Neural crest cell (in vitro differentiated cells): Measurements from ENCODE around the gene TFCP2. TPM values are rescaled to one million over a fixed set of nuclear protein-coding genes. Genes with fewer than 3 reads are reported as not detected.
A peak's percentile ranks its signal among the peaks of the same experiment; 100 is the strongest.

ENCODE experiments used
- DNase-seq: peaks from one replicate; pipeline ENCODE4 v3.0.0; 2021; ENCODE audit warnings: low read depth, mixed read lengths, low spot score
- H3K27ac Mint-ChIP-seq: one replicate; pipeline ENCODE4 v1.8.0; 2021; ENCODE audit warnings: mild to moderate bottlenecking, mixed read lengths; ENCODE audit not compliant: unreplicated experiment
- H3K27me3 Mint-ChIP-seq: 2 replicates; pipeline ENCODE4 v1.8.0; 2021; ENCODE audit warnings: low read depth, mild to moderate bottlenecking, mixed read lengths
- H3K36me3 Mint-ChIP-seq: 2 replicates; pipeline ENCODE4 v1.8.0; 2021; ENCODE audit warnings: low read depth, mild to moderate bottlenecking, mixed read lengths
- H3K4me1 Mint-ChIP-seq: 2 replicates; pipeline ENCODE4 v1.8.0; 2021; ENCODE audit warnings: mixed read lengths
- H3K4me3 Mint-ChIP-seq: one replicate; pipeline ENCODE4 v1.8.0; 2021; ENCODE audit warnings: mild to moderate bottlenecking, mixed read lengths
- H3K9me3 Mint-ChIP-seq: 2 replicates; pipeline ENCODE4 v1.8.0; 2021; ENCODE audit warnings: mixed read lengths
- total RNA-seq: library from RNA; stranded (reverse); gene quantifications from 2 replicates; pipeline ENCODE4 v1.2.1, GENCODE V29; 2021
- TF ChIP-seq, protein P1 (sequence below): fragments of 200-600 bp; sonication (generic); conservative IDR thresholded peaks from 2 replicates; pipeline ENCODE4 v1.5.0; 2021; ENCODE audit warnings: antibody characterized with exemption, mild to moderate bottlenecking

TFCP2 gene
- total RNA-seq, 1 donor from 2014 or later: 28.8 TPM

- Mint-ChIP-seq H3K27me3 (no peaks in the 10 kb centered on the region), H3K36me3 (no peaks in the 10 kb centered on the region), H3K4me1 (peaks cover 17% of the 10 kb centered on the region), H3K9me3 (no peaks in the 10 kb centered on the region), H3K27ac (peak within 1 kb of the TSS; percentile 85), H3K4me3 (peak within 1 kb of the TSS; percentile 79)
- TF ChIP-seq, protein P1, sequence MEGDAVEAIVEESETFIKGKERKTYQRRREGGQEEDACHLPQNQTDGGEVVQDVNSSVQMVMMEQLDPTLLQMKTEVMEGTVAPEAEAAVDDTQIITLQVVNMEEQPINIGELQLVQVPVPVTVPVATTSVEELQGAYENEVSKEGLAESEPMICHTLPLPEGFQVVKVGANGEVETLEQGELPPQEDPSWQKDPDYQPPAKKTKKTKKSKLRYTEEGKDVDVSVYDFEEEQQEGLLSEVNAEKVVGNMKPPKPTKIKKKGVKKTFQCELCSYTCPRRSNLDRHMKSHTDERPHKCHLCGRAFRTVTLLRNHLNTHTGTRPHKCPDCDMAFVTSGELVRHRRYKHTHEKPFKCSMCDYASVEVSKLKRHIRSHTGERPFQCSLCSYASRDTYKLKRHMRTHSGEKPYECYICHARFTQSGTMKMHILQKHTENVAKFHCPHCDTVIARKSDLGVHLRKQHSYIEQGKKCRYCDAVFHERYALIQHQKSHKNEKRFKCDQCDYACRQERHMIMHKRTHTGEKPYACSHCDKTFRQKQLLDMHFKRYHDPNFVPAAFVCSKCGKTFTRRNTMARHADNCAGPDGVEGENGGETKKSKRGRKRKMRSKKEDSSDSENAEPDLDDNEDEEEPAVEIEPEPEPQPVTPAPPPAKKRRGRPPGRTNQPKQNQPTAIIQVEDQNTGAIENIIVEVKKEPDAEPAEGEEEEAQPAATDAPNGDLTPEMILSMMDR: peak; percentile 63
- DNase-seq: peak; percentile 58
Observed at GRCh38 chr12:51217968-51218606, 45.2 kb upstream of the TFCP2 start, which contains the start of gene POU6F1. Gene POU6F1 (minus strand): TSS chr12:51218062. CDS start chr12:51206836, 11,226 bp downstream.

DNA sequence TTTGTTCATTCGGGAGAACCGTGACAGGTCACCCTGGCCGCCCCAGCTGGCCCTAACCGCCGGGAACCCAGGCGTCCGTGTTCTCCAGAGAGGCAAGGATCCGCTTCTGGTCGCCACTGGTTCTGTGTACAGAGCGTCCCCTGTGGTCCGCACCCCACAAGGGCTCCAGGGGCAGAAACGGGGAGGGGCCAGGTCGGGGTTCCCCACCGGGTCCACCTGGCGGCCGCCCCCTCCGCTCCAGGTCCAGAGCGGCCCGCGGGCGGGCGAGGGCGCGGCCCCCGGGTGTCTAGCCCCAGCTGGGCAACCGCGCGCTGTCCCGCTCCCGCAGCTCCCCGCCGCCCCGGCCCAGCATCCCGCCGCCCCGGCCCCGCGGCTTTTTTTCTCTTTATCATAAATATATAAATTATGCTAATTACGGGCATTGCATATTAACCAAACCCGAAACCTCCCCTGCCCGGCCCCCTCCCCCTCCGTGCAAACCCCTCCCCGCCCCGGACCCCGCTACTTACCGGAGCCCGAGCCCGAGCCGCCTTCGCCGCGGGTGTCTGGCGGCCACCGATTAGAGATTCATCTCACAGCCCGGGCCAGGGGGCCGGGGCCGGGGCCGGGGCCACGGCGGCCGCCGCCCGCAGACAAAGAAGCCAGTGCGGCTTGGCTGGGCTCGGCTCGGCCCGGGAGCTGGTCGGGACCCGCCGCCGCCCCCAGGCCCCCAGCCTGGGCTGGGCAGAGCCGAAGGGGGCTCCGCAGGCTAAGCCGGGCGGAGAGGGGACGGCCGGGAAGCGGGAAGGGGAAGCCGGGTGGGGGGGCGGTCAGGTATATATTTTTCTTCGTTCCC lies 44.4 kb upstream of the TFCP2 start:
- H3K27ac Mint-ChIP-seq: peak overlapping the region; percentile 50
- H3K4me1 Mint-ChIP-seq: peaks cover 17% of the 10 kb centered on the region
- peak; percentile 37 for DNase-seq
- peak overlapping the region; percentile 79 for H3K4me3 Mint-ChIP-seq
- no peaks in the 10 kb centered on the region for H3K36me3 Mint-ChIP-seq
- no peaks in the 10 kb centered on the region for H3K9me3 Mint-ChIP-seq
- no peaks in the 10 kb centered on the region for H3K27me3 Mint-ChIP-seq
- TF ChIP-seq, protein P1: peak; percentile 32

GRCh38 chr12:51216642-51217041 lies 43.7 kb upstream of the TFCP2 start:
- Mint-ChIP-seq H3K9me3 (no peaks in the 10 kb centered on the region), H3K36me3 (no peaks in the 10 kb centered on the region), H3K27ac (no peak overlapping the region), H3K27me3 (no peaks in the 10 kb centered on the region), H3K4me1 (peaks cover 17% of the 10 kb centered on the region), H3K4me3 (peak overlapping the region; percentile 79)
- TF ChIP-seq, protein P1: no peak
- no peak for DNase-seq

DNA sequence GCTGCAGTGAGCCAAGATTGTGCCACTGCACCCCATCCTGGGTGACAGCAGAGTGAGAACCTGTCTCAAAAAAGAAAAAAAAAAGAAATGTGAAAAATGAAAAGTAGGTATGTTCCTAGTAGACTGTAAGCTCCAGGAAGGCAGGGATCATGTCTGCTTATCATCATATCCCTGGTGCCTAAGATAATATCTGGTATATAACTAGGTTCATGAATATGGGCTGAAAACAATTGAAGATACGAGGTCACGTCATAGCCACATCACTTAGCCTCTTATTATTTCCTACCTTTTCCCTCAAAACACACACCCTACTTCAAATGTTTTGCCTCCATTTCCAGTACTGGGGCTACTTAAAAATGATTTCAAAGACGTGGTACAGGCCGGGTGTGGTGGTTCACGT lies 42.0 kb upstream of the TFCP2 start:
- H3K36me3 Mint-ChIP-seq: no peaks in the 10 kb centered on the region
- no peaks in the 10 kb centered on the region for H3K27me3 Mint-ChIP-seq
- peaks cover 24% of the 10 kb centered on the region for H3K4me1 Mint-ChIP-seq
- no peaks in the 10 kb centered on the region for H3K9me3 Mint-ChIP-seq
- H3K27ac Mint-ChIP-seq: no peak overlapping the region
- peak overlapping the region; percentile 41 for H3K4me3 Mint-ChIP-seq
- TF ChIP-seq, protein P1: no peak
- DNase-seq: no peak

DNA sequence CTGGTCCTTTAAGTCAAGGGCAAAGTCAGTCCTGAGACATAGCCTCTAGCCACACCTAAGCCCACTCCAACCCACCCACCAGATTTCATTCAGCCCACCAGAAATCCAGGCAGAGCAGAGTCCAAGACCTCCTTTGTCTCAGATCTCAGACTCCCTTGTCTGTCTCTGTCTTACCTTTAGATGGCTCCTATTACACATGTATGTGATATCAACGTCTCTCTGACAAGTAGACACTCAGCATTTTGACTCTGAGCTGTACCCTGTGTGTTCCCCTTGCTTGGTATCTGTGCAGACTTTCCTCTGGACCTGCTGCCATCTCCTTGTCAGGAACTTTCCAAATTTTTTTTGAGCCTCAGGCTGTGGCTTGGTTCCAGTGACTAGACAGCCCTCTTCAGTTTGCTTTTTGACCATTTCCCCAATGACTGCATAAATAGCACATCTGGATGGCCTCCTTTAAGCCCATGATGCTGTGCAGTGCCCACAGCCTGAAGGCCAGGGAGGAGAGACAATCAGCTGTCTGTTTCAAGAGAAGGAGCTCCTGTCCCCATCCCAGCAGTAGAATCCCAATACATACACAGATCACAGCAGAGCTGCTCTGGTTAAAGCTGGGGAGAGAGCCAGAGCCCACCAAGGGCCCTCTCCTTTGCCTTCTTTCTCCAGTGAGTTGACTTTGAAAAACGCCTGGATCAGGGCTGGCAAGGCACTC lies 37.9 kb upstream of the TFCP2 start:
- Mint-ChIP-seq H3K27ac (no peak overlapping the region), H3K27me3 (no peaks in the 10 kb centered on the region), H3K9me3 (no peaks in the 10 kb centered on the region), H3K4me3 (peak overlapping the region; percentile 18), H3K4me1 (peaks cover 7% of the 10 kb centered on the region), H3K36me3 (no peaks in the 10 kb centered on the region)
- TF ChIP-seq, protein P1: no peak
- no peak for DNase-seq
